Omental fat pad (tissue), 4 donors: ENCODE results near the gene LRPPRC. TPM values are rescaled to one million over a fixed set of nuclear protein-coding genes. Genes with fewer than 3 reads are reported as not detected.
"Not testable (repeated sequence)": the region's sequence is repeated elsewhere in the genome, so short reads cannot be mapped to it uniquely, and the experiment has no call there.

Experiments used
- ATAC-seq: fragments of 150-250 bp; one replicate; pipeline ENCODE4 v1.9.1; 2016; ENCODE audit warnings: mild to moderate bottlenecking, moderate library complexity; ENCODE audit not compliant: low FRiP score
- DNase-seq: peaks from one replicate; pipeline ENCODE4 v3.0.0-alpha.2; 2019; ENCODE audit warnings: low spot score
- total RNA-seq, 4 donors: library from RNA; depleted of rRNA; stranded (reverse); fragments of >200 nt; gene quantifications; one replicate each; pipeline ENCODE4 v1.1.0, GENCODE V29; 2016
- TF ChIP-seq, protein P1 (sequence below), 3 donors: fragments of 450-650 bp; IDR thresholded peaks; one replicate each; pipeline ENCODE4 v1.5.1; 2016 to 2017; ENCODE audit warnings: antibody characterized with exemption in 3 of 3, mild to moderate bottlenecking in 3 of 3, moderate library complexity in 2 of 3

Gene LRPPRC
- total RNA-seq, 4 donors from 2014 or later = 47.5 to 87.4 (median 56.3) TPM

DNA sequence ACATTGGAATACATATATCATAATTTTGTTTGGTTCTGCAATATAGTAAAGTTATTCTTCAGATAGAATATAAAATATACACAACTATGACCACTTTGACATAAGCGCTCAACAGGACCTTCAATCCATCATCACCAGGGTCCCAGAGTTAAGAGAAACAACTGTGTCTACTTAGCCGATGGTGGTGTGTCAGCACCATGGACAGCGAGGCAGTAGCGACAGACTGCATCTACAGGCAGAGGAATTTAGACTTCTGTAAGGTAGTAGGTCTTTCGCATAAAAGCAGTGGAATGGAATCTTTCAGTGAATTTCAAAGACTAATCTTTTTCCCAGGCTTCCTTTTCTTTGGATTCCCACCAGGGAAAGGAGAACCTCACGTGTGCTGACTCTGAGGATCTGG is 20.5 kb upstream of the LRPPRC start:
- TF ChIP-seq, protein P1, sequence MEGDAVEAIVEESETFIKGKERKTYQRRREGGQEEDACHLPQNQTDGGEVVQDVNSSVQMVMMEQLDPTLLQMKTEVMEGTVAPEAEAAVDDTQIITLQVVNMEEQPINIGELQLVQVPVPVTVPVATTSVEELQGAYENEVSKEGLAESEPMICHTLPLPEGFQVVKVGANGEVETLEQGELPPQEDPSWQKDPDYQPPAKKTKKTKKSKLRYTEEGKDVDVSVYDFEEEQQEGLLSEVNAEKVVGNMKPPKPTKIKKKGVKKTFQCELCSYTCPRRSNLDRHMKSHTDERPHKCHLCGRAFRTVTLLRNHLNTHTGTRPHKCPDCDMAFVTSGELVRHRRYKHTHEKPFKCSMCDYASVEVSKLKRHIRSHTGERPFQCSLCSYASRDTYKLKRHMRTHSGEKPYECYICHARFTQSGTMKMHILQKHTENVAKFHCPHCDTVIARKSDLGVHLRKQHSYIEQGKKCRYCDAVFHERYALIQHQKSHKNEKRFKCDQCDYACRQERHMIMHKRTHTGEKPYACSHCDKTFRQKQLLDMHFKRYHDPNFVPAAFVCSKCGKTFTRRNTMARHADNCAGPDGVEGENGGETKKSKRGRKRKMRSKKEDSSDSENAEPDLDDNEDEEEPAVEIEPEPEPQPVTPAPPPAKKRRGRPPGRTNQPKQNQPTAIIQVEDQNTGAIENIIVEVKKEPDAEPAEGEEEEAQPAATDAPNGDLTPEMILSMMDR (IDR thresholded peaks at IDR 0.05) = no peak
- ATAC-seq (no peak), DNase-seq (no peak)

DNA sequence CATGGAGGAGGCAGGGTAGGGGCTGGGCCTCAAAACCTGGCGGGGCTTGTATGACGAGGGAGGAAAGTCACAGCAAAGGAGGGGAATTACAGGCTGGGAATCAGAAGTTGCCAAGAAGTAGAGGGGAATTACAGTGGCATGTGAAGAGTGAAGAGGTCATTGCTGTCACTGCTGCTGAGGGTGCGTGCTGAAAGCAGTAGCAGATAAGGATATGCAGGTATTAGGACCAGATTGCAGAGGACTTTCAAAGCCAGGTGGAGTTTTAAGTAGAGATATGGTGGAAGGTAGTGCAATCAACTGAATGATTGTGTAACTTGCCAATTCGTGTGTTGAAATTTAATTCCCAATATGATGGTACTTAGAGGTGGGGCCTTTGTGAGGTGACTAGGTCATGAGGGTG is 19.4 kb upstream of the LRPPRC start:
- ATAC-seq = no peak
- TF ChIP-seq, protein P1 (IDR thresholded peaks at IDR 0.05) = no peak
- DNase-seq = no peak

DNA sequence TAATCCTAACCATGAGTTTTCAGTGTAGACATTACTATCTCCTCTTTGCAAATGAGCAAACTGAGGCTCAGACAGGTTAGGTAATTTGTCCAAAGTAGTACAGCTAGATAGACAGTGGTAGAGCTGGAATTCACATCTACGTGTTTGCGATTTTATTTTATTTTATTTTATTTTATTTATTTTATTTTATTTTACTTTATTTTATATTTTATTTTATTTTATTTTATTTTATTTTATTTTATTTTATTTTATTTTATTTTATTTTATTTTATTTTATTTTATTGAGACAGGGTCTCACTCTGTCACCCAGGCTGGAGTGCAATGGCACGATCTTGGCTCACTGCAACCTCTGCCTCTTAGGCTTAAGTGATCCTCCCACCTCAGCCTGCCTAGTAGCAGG is 17.4 kb upstream of the LRPPRC start:
- DNase-seq, ATAC-seq: not testable (repeated sequence)

DNA sequence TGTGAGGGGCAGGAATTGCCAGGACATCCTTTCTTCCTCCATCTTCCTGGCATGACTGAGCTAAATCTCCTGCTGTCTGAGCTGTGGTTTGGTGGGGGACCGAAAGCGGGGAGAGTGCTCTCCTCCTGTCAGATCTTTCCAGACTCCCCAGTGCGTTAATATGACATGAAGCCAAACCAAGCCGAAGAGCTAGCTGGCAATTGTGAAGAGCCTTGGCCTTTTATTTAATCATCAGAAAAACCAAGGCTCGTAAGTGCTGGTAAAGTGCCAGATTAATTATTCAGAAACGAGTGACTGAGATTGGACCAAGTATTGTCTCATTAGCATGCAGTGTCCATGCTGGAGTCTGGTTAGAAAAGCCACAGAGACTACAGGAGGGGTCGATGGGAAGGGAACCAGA is 14.5 kb upstream of the LRPPRC start:
- ATAC-seq (no peak), DNase-seq (no peak)
- TF ChIP-seq, protein P1 (IDR thresholded peaks at IDR 0.05) = no peak

DNA sequence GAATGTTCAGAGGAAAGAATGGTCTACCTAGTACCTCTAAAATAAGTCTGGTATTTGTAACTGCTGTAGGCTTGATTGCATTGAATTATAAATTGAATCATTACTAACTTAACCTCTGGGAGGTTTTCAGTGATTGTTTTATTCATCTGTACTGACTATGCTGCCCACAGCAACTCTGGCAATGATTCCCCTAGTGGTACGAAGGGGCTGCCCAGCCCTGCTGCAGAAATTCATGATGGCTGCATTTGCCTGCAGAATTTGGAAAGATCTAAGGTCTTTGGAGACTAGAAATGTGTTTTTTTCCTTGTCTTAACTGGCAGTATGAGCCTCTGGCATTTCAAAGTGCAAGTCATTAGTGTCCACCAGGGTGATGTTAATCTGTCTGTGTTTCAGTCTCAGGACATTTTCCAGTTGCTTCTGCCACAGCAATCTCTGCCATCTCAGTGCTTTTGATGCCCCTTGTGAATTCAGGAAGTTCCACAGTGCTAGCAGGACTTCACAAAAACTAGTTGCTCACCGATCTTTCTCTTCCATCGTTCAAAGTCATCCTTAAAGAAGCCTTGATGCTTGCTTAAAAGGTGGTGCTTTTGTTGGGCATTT is 13.4 kb upstream of the LRPPRC start:
- ATAC-seq = no peak

DNA sequence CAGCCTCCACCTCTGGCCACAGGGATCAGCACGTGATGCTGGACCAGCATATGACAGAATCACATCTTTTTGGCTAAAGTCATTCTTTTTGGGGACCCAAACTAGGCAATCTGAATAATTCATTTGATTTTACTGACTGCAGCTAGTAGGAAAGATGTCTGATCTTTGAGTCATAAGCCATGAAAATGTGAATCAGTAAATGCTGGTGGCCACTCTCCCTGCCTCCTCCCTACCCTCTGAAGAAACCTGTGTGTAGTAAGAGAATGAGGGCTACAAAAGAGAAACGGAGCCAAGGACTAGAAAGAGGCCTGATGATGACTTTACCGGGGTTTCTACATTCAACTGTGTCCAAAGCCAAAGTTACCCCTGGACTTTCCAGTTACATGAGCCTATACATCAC is 10.1 kb upstream of the LRPPRC start:
- TF ChIP-seq, protein P1 (IDR thresholded peaks at IDR 0.05) = no peak
- DNase-seq = no peak
- no peak for ATAC-seq

More for the DNA sequence above, 13.4 kb upstream of the LRPPRC start:
- TF ChIP-seq, protein P1 (IDR thresholded peaks at IDR 0.05) = no peak
- no peak for DNase-seq

DNA sequence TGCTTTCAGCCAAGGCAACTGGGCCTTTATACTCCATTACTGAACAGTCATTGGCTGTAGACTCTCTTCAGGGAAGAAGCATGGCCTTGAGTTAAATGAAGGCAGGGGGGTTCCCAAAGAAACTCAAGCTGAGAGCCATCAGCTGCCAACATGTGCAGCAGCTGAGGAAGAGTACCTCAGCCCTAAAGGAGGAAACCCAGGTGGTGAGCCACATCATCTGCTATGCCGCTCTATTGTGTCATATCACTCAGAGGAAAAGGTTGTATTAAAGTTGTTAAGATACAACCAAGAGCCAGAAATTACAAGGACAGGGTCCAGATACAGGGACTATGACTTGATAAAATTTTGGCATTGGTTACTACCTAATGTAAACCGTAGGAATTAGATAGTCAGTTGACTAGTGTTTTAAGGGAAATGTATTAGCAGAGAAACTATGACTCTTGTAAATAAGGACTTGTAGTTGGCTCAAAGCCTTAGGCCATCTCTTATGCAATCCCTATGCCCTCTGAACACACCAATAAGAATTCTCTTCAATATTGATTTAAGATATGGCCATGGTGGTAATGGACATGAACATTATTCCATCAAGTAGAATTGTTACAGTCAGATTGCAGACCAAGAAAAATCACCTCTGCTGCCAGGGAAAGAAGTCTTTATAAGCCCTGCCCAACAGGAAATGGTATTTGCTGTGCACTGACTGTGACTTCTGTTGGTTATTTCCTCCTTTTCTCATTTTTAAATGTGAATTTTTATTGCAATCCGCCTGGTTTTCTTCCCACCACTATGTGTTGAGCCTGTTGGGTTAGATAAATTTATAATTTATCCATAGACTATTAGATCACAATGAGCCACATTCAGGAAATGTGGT is 9.2 kb upstream of the LRPPRC start:
- TF ChIP-seq, protein P1 (IDR thresholded peaks at IDR 0.05) = no peak
- DNase-seq = no peak
- no peak for ATAC-seq
